Measurements from ENCODE around the gene RDH16.

The RDH16 gene

GRCh38 chr12:56958422-56958821 lies 1.0 kb upstream of the RDH16 start (continued):
- no peak for TF ChIP-seq ZNF8 (CRISPR knock-in tag; IDR thresholded peaks at IDR 0.05)
- TF ChIP-seq ESRRG (CRISPR knock-in tag; IDR thresholded peaks at IDR 0.05), result no peak
- TF ChIP-seq GLIS3 (CRISPR knock-in tag; IDR thresholded peaks at IDR 0.05), result no peak
- no peak for TF ChIP-seq ARNTL (CRISPR knock-in tag; IDR thresholded peaks at IDR 0.05; ENCODE audit: borderline replicate concordance, low read depth)
- no peak for TF ChIP-seq ZNF565 (CRISPR knock-in tag; conservative IDR thresholded peaks at IDR 0.05; ENCODE audit: low read depth)
- TF ChIP-seq CREB5 (CRISPR knock-in tag; IDR thresholded peaks at IDR 0.05; ENCODE audit: low read depth), result no peak
- no peak for TF ChIP-seq CSDC2 (CRISPR knock-in tag; IDR thresholded peaks at IDR 0.05)

GRCh38 chr12:56955631-56956256 lies 1.7 kb downstream of the RDH16 start:
- TF ChIP-seq CSRNP3 (CRISPR knock-in tag; IDR thresholded peaks at IDR 0.05) (no peak), ZNF565 (CRISPR knock-in tag; conservative IDR thresholded peaks at IDR 0.05; ENCODE audit: low read depth) (no peak), TCF4 (CRISPR knock-in tag; IDR thresholded peaks at IDR 0.05; ENCODE audit: borderline replicate concordance) (no peak), RARB (CRISPR knock-in tag; IDR thresholded peaks at IDR 0.05) (no peak), PATZ1 (CRISPR knock-in tag; IDR thresholded peaks at IDR 0.05; ENCODE audit: borderline replicate concordance) (no peak), GLIS3 (CRISPR knock-in tag; IDR thresholded peaks at IDR 0.05) (no peak), ZNF70 (CRISPR knock-in tag; IDR thresholded peaks at IDR 0.05) (no peak), TOX (CRISPR knock-in tag; IDR thresholded peaks at IDR 0.05; ENCODE audit: borderline replicate concordance) (no peak), POU6F1 (CRISPR knock-in tag; IDR thresholded peaks at IDR 0.05; ENCODE audit: borderline replicate concordance, low read depth) (no peak)
- ATAC-seq, result no peak

- no peak for TF ChIP-seq BACH2 (CRISPR knock-in tag; IDR thresholded peaks at IDR 0.05; ENCODE audit: borderline replicate concordance)
- TF ChIP-seq ZC3H10 (CRISPR knock-in tag; IDR thresholded peaks at IDR 0.05), result no peak
- TF ChIP-seq ZFP3 (CRISPR knock-in tag; IDR thresholded peaks at IDR 0.05), result no peak
- no peak for ATAC-seq
Measured at GRCh38 chr12:56954958-56955355, 2.5 kb downstream of the RDH16 start.

- ATAC-seq, result no peak
- TF ChIP-seq POU6F1 (CRISPR knock-in tag; IDR thresholded peaks at IDR 0.05; ENCODE audit: borderline replicate concordance, low read depth) (no peak), TCF4 (CRISPR knock-in tag; IDR thresholded peaks at IDR 0.05; ENCODE audit: borderline replicate concordance) (no peak), CREB5 (CRISPR knock-in tag; IDR thresholded peaks at IDR 0.05; ENCODE audit: low read depth) (no peak), BACH2 (CRISPR knock-in tag; IDR thresholded peaks at IDR 0.05; ENCODE audit: borderline replicate concordance) (no peak), GLIS3 (CRISPR knock-in tag; IDR thresholded peaks at IDR 0.05) (no peak), PPARA (CRISPR knock-in tag; IDR thresholded peaks at IDR 0.05; ENCODE audit: borderline replicate concordance) (no peak)
Measured at GRCh38 chr12:56954057-56954957, 3.1 kb downstream of the RDH16 start.
